GM12878 (cell line): ENCODE data around the gene GALK1. TPM values are rescaled to one million over a fixed set of nuclear protein-coding genes. Genes with fewer than 3 reads are reported as not detected.

Experiments used
- ATAC-seq: fragments of 200-7000 bp; cut with Tn5 transposase; 3 replicates; pipeline ENCODE4 v1.9.1; 2020; ENCODE audit warnings: mild to moderate bottlenecking, moderate library complexity
- BruUV-seq: library from RNA; stranded (reverse); fragments of 400-500 nt; replicated peaks from 2 replicates; lab custom pipeline; 2021; lab: Mats Ljungman, UMichigan
- CTCF ChIA-PET: fragments of 300-600 bp; sonication (Branson Sonifier 250); formaldehyde crosslinking; extraction: SDS; loops from one replicate; lab custom pipeline; 2021; ENCODE audit warnings: inconsistent platforms; lab: Yijun Ruan, JAX
- POLR2A ChIA-PET: fragments of 350-600 bp; formaldehyde crosslinking; extraction: SDS; loops from one replicate; lab custom pipeline; 2021; ENCODE audit warnings: inconsistent platforms; lab: Charles Lee
- RAD21 ChIA-PET: fragments of 300-600 bp; sonication (Branson Sonifier 250); formaldehyde crosslinking; loops from one replicate; lab custom pipeline; 2023; ENCODE audit warnings: antibody characterized with exemption; ENCODE audit not compliant: unreplicated experiment; lab: Charles Lee
- SMC1A ChIA-PET: fragments of 300-600 bp; sonication (Branson Sonifier 250); formaldehyde crosslinking; loops from one replicate; lab custom pipeline; 2023; ENCODE audit not compliant: unreplicated experiment, uncharacterized antibody; lab: Charles Lee
- DNase-seq: peaks from one replicate; pipeline ENCODE4 v3.0.0-alpha.2; 2011; ENCODE audit warnings: low read depth, low spot score
- FAIRE-seq: peaks from 3 replicates; lab custom pipeline; 2011; peaks lifted over from hg19 to GRCh38; lab: Jason Lieb, UNC
- H2AFZ ChIP-seq: 2 replicates; pipeline ENCODE4 v1.6.0; 2011; ENCODE audit warnings: low read depth, low read length, control low read depth; ENCODE audit not compliant: control insufficient read depth
- H3K27ac ChIP-seq: 2 replicates; pipeline ENCODE4 v1.5.1; 2011; ENCODE audit warnings: control low read depth; ENCODE audit not compliant: control insufficient read depth, insufficient read depth
- H3K27me3 ChIP-seq, 2 experiments: replicated peaks in 1 of 2; 2 replicates each; pipeline versions ENCODE4 v1.6.0 to v1.6.1; 2011; ENCODE audit warnings: low read length in 1 of 2; ENCODE audit not compliant: control insufficient read depth in 2 of 2, insufficient read depth in 2 of 2
- H3K36me3 ChIP-seq, 2 experiments: 2 replicates each; pipeline ENCODE4 v1.5.1; 2011; ENCODE audit warnings: low read length in 1 of 2; ENCODE audit not compliant: control insufficient read depth in 2 of 2, insufficient read depth in 2 of 2
- H3K4me1 ChIP-seq: 2 replicates; pipeline ENCODE4 v1.6.1; 2011; ENCODE audit warnings: mild to moderate bottlenecking, low read length, moderate library complexity, mixed read lengths; ENCODE audit not compliant: control insufficient read depth, insufficient read depth
- H3K4me2 ChIP-seq: 2 replicates; pipeline ENCODE4 v1.6.0; 2011; ENCODE audit warnings: control low read depth; ENCODE audit not compliant: control insufficient read depth, insufficient read depth
- H3K4me3 ChIP-seq: fragments of 200-600 bp; sonication (generic); 2 replicates; pipeline ENCODE4 v1.5.1; 2016
- H3K79me2 ChIP-seq: 2 replicates; pipeline ENCODE4 v1.6.0; 2011; ENCODE audit warnings: low read length; ENCODE audit not compliant: control insufficient read depth, insufficient read depth
- H3K9ac ChIP-seq: 2 replicates; pipeline ENCODE4 v1.8.0; 2011; ENCODE audit warnings: low read length, control low read depth, mixed read lengths; ENCODE audit not compliant: control insufficient read depth, insufficient read depth
- H3K9me3 ChIP-seq: replicated peaks from 3 replicates; pipeline ENCODE4 v1.5.1; 2011; ENCODE audit warnings: mild to moderate bottlenecking, low read length; ENCODE audit not compliant: control insufficient read depth, insufficient read depth
- H4K20me1 ChIP-seq: 2 replicates; pipeline ENCODE4 v1.6.0; 2011; ENCODE audit not compliant: control insufficient read depth, insufficient read depth
- BRCA1 ChIP-seq: IDR thresholded peaks from 2 replicates; pipeline ENCODE4 v1.6.1; 2011; ENCODE audit warnings: low read depth, low read length, improper control_type of control experiment
- CBX5 ChIP-seq: sonication (generic); IDR thresholded peaks from 2 replicates; pipeline ENCODE4 v1.6.1; 2016; ENCODE audit warnings: low read depth, moderate library complexity, mild to moderate bottlenecking, inconsistent platforms
- POLR2AphosphoS2 ChIP-seq: IDR thresholded peaks from 2 replicates; pipeline ENCODE4 v1.6.1; 2011; ENCODE audit warnings: low read depth, mild to moderate bottlenecking, low read length, improper control_type of control experiment, moderate library complexity
- ZBTB4 ChIP-seq: fragments of 450-650 bp; formaldehyde crosslinking; IDR thresholded peaks from 2 replicates; pipeline ENCODE4 v1.4.0; 2022; ENCODE audit warnings: mild to moderate bottlenecking, moderate library complexity
- ZNF207 ChIP-seq: fragments of 450-650 bp; IDR thresholded peaks from 2 replicates; pipeline ENCODE4 v1.6.1; 2014; ENCODE audit warnings: antibody characterized with exemption, mild to moderate bottlenecking, borderline replicate concordance
- WGBS: methylation state at CpG from one replicate; pipeline ENCODE4 v1.1.6; 2016; ENCODE audit warnings: low lambda C conversion rate; ENCODE audit not compliant: insufficient replicate concordance, insufficient coverage; ENCODE audit errors: missing lambda C conversion rate; 5-methylcytosine and 5-hydroxymethylcytosine counted together
- in situ Hi-C: fragments of 300-500 bp; cut with MboI; formaldehyde crosslinking; loops from 9 replicates; pipeline ENCODE4 v1.14.3; 2018; ENCODE audit warnings: mixed read lengths
- intact Hi-C: fragments of 100-400 bp; cut with micrococcal nuclease; formaldehyde crosslinking; loops from one replicate; pipeline ENCODE4 v1.14.2; 2022; ENCODE audit not compliant: unreplicated experiment
- polyA plus RNA-seq, 11 experiments: library from polyadenylated mRNA; depleted of rRNA in 4 of 11; unstranded in 6 of 11; stranded (reverse) in 5 of 11; fragments of >200 nt; fragmentation: Nextera tagmentation in 4 of 11; fragmentation: Illumina TruSeq in 1 of 11; extraction: Ambion mirVana in 4 of 11; extraction: Trizol in 1 of 11; gene quantifications; 1 replicate in 1 of 11; 2 replicates in 10 of 11; pipeline versions ENCODE4 v1.2.1 to v1.2.3, GENCODE V29; 2011 to 2016; ENCODE audit warnings: inconsistent platforms in 2 of 11, missing spikeins in 2 of 11, low read depth in 1 of 11
- total RNA-seq, 4 experiments: library from RNA; depleted of rRNA in 3 of 4; stranded (reverse); fragments of >200 nt in 3 of 4; fragmentation: Illumina TruSeq in 1 of 4; extraction: Trizol in 1 of 4; gene quantifications; 2 replicates each; pipeline versions ENCODE4 v1.2.1 to v1.2.3, GENCODE V29; 2013 to 2021

Gene GALK1
- total and polyA plus RNA-seq, 10 of the 15 experiments (the other 5 are each of a cell fraction or from before 2014, with no cell fraction given) = 0.21 to 43.8 (median 21.4) TPM

GRCh38 chr17:75751676-75752404 is 13.2 kb downstream of the GALK1 start:
- ChIA-PET RAD21 (interaction anchor here (1.3 to 7.1 kb wide), 7 partner anchors 78 to 152 kb away, joined by 5 to 148 read pairs (median 24); partner anchors contain the start of genes SMIM5 and TRIM65), POLR2A (no interaction called here), CTCF (interaction anchor here (1.0 to 10.6 kb wide), 20 partner anchors 9 to 296 kb away, joined by 3 to 336 read pairs (median 14); partner anchors contain the start of genes GALK1, SMIM5, TMEM94 and UNC13D), SMC1A (interaction anchor here (2.8 kb wide), 1 partner anchor 118 kb away, joined by 26 read pairs; the partner anchor contains the start of gene SMIM5)
- H3K9me3 ChIP-seq = no peaks in the 10 kb centered on the region
- no peaks in the 10 kb centered on the region; the same call in 1 of the 2 replicates for H4K20me1 ChIP-seq
- no peak overlapping the region for H3K9ac ChIP-seq
- WGBS = 82% methylated on average over 23 of the region's 24 CpGs
- no peak for DNase-seq
- FAIRE-seq = no peak
- no TSS peak for BruUV-seq
- no peak overlapping the region for H2AFZ ChIP-seq
- H3K27ac ChIP-seq = no peak overlapping the region
- in situ Hi-C loops = no loop called here
- H3K4me2 ChIP-seq = no peak overlapping the region
- TF ChIP-seq BRCA1 (no peak), CBX5 (no peak), POLR2AphosphoS2 (no peak), ZBTB4 (CRISPR knock-in tag) (no peak), ZNF207 (no peak)
- intact Hi-C loops = loop anchor here (5.0 kb wide), 1 partner anchor 325 kb away; no protein-coding TSS in a partner anchor
- no peak for ATAC-seq
- H3K79me2 ChIP-seq = no peaks in the 10 kb centered on the region
- H3K27me3 ChIP-seq = no peaks in the 10 kb centered on the region
- peaks cover 10% of the 10 kb centered on the region for H3K4me1 ChIP-seq
- no peak overlapping the region for H3K4me3 ChIP-seq
- H3K36me3 ChIP-seq = no peaks in the 10 kb centered on the region
